Dendritic cell treated with granulocyte-macrophage colony-stimulating factor and Interleukin-4, amounts not matched to agents 40 ng/mL and 50 ng/mL, for 4 days (primary cell): ENCODE data around the gene POLDIP2.

Experiments used
- H3K27ac Mint-ChIP-seq: one replicate; pipeline ENCODE4 v1.8.0; 2022; ENCODE audit warnings: mild to moderate bottlenecking, mixed read lengths
- H3K27me3 Mint-ChIP-seq: one replicate; pipeline ENCODE4 v1.8.0; 2022; ENCODE audit warnings: mild to moderate bottlenecking, mixed read lengths
- H3K36me3 Mint-ChIP-seq: one replicate; pipeline ENCODE4 v1.8.0; 2022; ENCODE audit warnings: low read depth, mixed read lengths
- H3K4me1 Mint-ChIP-seq: one replicate; pipeline ENCODE4 v1.8.0; 2022; ENCODE audit warnings: low read depth, mixed read lengths
- H3K4me3 Mint-ChIP-seq: one replicate; pipeline ENCODE4 v1.8.0; 2022; ENCODE audit warnings: mild to moderate bottlenecking, moderate library complexity, mixed read lengths
- H3K9me3 Mint-ChIP-seq: one replicate; pipeline ENCODE4 v1.8.0; 2022; ENCODE audit warnings: mixed read lengths
- intact Hi-C: fragments of 100-400 bp; cut with micrococcal nuclease; formaldehyde crosslinking; loops from one replicate; pipeline ENCODE4 v1.15.0; 2022

The POLDIP2 gene

DNA sequence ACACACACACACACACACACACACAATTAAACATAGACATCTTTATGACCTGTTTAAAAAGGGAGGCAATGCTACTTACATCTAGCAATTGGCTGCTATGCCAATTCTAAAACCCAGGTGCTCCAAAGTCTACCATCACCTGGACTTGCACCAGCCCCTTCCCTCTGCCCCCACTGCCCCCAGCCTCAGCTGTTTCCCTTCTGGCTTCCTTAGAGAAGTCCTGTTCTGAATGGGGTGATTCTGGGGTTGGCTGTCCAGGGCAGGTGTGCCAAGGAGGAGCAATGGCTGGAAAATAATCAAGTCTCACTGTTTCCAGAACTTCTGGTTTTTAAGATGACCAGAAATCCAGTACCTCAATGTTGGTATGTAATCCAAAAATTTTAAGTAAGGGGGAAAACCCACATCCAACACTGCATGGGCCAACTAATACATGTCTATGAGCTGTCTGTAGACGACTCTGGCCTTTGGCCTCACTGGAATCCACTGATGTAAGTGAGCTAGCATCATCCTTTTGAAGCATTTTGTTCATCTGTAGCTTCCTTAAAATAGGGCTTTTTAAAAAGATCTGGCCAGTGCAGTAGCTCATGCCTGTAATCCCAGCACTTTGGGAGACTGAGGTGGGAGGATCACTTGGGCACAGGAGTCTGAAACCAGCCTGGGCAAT is 24.1 kb downstream of the POLDIP2 start:
- Mint-ChIP-seq H3K4me1 (peaks cover 49% of the 10 kb centered on the region), H3K36me3 (peaks cover 65% of the 10 kb centered on the region), H3K27ac (peak overlapping the region; percentile 76), H3K27me3 (no peaks in the 10 kb centered on the region), H3K9me3 (no peaks in the 10 kb centered on the region), H3K4me3 (no peak overlapping the region)
- intact Hi-C loops: no loop called here

DNA sequence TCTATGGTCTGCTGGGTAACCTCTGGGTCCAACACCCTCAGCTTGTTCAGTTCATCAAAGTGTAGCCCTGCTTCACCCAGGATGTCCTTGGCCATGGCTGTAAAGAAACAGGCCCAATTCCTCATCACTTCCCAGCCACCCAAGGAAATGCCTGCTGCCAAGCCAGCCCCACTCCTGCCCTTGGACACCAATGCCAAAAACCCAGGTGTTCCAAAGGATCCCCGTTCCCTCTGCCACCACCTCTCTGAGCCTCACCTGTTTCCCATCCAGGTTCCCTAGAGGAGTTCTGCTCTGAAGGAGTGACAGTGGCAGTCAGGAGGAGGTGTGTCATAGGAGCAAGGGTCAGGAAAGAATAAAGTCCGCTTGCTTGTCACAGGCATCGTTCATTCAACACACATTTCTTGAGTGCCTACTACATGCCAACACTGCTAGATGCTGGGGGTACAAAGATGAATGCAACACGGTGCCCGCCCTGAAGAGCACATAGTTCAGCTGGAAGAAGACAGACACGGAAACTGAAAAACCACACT is 25.4 kb downstream of the POLDIP2 start:
- intact Hi-C loops: no loop called here
- Mint-ChIP-seq H3K4me1 (peaks cover 36% of the 10 kb centered on the region), H3K36me3 (peaks cover 69% of the 10 kb centered on the region), H3K27me3 (no peaks in the 10 kb centered on the region), H3K4me3 (no peak overlapping the region), H3K9me3 (no peaks in the 10 kb centered on the region), H3K27ac (no peak overlapping the region)

DNA sequence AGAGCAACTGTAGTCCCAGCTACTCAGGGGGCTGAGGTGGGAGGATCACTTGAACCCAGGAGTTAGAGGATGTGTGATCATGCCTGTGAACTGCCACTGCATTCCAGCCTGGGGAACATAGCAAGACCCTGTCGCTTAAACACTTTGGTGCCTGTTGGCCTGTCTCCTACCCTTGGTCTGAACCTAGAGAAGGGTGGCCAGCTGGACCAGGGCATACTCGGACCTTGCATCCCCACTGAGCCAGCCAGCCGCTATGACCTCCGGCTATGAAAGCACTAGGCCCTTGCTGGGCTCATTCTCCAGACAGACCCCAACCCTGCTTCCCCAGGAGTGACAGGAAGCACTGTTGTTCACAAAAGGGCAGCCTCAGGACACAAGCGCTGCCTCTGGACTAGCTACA is 26.7 kb downstream of the POLDIP2 start:
- Mint-ChIP-seq H3K36me3 (peaks cover 72% of the 10 kb centered on the region), H3K9me3 (no peaks in the 10 kb centered on the region), H3K4me3 (no peak overlapping the region), H3K27me3 (no peaks in the 10 kb centered on the region), H3K27ac (no peak overlapping the region), H3K4me1 (peaks cover 33% of the 10 kb centered on the region)
- intact Hi-C loops: no loop called here

DNA sequence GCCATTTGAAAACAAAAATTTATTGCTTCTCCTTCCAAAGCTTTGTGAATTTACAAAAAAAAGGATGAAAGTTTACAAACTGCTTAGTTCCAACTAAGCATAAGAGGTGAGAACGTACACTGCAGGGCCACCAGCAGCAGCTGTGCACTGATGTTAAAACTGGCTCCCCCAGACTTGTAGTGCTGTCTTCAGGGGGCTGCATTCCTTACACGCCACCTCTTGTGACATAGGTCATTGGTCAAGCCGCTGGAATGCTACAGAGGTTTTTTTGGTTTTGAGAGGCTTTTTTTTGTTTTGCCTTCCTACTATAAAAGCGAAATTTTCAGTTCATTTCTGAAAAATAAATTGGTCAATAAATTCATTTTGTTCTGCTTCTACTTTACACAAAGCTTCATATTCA is 29.0 kb downstream of the POLDIP2 start:
- no peaks in the 10 kb centered on the region for H3K9me3 Mint-ChIP-seq
- H3K36me3 Mint-ChIP-seq: peaks cover 61% of the 10 kb centered on the region
- intact Hi-C loops: no loop called here
- no peaks in the 10 kb centered on the region for H3K27me3 Mint-ChIP-seq
- H3K27ac Mint-ChIP-seq: no peak overlapping the region
- H3K4me3 Mint-ChIP-seq: no peak overlapping the region
- peaks cover 26% of the 10 kb centered on the region for H3K4me1 Mint-ChIP-seq

DNA sequence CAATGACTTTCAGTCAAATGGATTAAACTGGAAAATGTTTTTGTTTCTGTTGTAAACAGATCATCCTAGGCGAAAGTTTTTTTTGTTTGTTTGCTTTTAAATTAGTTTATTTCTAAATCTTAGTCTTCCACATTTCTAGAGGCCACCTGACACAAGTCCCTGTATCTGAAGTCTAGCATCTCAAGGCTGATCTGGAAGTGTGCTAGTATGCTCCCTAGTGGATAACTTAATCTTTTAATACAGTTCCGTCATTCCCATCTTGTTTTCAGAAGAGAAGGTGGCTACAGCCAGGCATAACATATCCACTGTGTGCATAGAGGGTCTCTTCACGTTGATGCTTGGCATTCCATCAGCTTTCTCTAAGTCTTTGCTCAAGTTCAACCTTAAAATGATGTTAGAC is 29.6 kb downstream of the POLDIP2 start:
- intact Hi-C loops: no loop called here
- Mint-ChIP-seq H3K27me3 (no peaks in the 10 kb centered on the region), H3K27ac (no peak overlapping the region), H3K4me1 (peaks cover 20% of the 10 kb centered on the region), H3K4me3 (no peak overlapping the region), H3K36me3 (peaks cover 61% of the 10 kb centered on the region), H3K9me3 (no peaks in the 10 kb centered on the region)

DNA sequence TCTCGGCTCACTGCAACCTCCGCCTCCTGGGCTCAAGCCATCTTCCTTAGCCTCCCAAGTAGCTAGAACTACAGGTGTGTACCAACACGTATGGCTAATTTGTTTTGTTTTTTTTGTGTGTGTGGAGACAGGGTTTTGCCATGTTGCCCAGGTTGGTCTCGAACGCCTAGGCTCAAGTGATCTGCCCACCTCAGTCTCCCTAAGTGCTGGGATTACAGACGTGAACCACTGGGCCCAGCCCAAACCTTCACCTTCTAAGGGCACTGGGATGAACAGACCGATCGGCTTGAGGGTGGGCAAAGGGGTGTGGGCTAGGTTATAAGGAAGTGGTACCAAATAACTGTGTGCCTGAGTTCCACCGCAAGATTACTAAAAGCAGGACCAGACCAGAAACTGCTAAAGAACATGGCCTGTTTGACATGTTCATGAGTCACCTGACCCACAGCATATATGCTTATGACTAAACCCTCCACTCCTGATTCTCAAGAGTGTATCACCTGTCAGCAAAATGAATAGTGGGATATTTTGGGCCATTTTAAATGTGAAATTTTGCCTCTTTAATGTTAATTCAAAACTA is 30.2 kb downstream of the POLDIP2 start:
- Mint-ChIP-seq H3K27me3 (no peaks in the 10 kb centered on the region), H3K36me3 (peaks cover 58% of the 10 kb centered on the region), H3K4me1 (peaks cover 16% of the 10 kb centered on the region), H3K27ac (no peak overlapping the region), H3K4me3 (no peak overlapping the region), H3K9me3 (no peaks in the 10 kb centered on the region)
- intact Hi-C loops: no loop called here

DNA sequence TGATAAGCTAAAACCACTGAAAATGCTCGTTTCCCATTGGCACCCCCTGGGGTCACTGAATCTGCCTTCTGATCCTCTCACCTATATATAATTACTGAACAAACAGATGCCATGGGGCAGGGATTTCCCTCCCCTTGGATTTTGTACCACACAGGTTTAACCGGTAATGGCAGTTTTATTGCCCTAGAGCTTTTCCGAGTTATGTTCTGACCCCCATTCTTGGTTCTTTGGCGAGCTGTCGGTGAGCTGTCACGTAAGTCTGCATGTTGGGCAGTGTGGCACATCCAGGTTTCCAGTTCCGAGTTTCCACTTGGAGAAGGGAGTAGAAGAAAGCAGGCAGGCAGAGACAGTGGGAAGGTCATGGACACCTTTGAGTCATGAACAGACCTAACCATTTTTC is 31.2 kb downstream of the POLDIP2 start:
- H3K27me3 Mint-ChIP-seq: no peaks in the 10 kb centered on the region
- peaks cover 15% of the 10 kb centered on the region for H3K4me1 Mint-ChIP-seq
- H3K9me3 Mint-ChIP-seq: no peaks in the 10 kb centered on the region
- intact Hi-C loops: no loop called here
- no peak overlapping the region for H3K27ac Mint-ChIP-seq
- no peak overlapping the region for H3K4me3 Mint-ChIP-seq
- peaks cover 48% of the 10 kb centered on the region for H3K36me3 Mint-ChIP-seq

DNA sequence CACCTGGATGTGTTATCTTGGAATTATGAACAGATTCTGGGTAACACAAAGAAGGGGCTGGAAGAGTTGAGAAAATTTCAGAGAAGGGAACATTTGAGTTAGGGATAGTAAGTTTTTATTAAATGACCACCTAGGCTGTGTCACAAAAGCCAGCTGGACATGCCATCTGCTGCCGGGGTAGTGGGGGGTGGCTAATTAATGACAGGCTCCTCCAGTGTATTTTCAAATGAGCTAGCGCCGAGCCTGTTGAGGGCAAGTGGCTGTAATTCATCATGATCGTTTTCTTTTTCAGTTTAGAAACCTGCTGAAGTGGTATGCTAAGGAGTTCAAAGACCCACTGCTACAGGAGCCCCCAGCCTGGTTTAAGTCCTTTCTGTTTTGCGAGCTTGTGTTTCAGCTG is 32.1 kb downstream of the POLDIP2 start:
- no peaks in the 10 kb centered on the region for H3K27me3 Mint-ChIP-seq
- peaks cover 16% of the 10 kb centered on the region for H3K4me1 Mint-ChIP-seq
- H3K4me3 Mint-ChIP-seq: no peak overlapping the region
- intact Hi-C loops: no loop called here
- H3K9me3 Mint-ChIP-seq: no peaks in the 10 kb centered on the region
- peaks cover 39% of the 10 kb centered on the region for H3K36me3 Mint-ChIP-seq
- H3K27ac Mint-ChIP-seq: peak overlapping the region; percentile 22

DNA sequence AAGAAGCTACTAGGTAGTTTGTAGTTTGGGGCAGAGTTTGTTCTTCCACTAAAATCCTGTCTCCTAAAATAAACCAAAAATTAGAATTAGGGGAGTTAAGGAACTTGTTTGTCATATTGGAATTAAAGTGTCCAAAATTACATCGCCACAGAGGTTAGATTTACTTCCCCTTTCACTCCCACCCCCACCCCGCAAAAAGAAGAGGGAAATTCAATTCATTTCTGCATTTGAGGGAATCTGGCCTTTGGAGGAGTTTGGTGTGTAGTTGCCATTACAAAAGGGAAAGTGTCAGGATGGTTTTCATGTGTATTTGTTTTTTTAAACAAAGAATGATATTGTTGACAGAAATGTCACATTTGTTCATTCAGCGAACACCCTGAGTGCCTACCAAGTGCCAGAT is 32.5 kb downstream of the POLDIP2 start:
- Mint-ChIP-seq H3K27ac (peak overlapping the region; percentile 22), H3K4me3 (no peak overlapping the region), H3K27me3 (no peaks in the 10 kb centered on the region), H3K4me1 (peaks cover 20% of the 10 kb centered on the region), H3K36me3 (peaks cover 35% of the 10 kb centered on the region), H3K9me3 (no peaks in the 10 kb centered on the region)
- intact Hi-C loops: no loop called here

DNA sequence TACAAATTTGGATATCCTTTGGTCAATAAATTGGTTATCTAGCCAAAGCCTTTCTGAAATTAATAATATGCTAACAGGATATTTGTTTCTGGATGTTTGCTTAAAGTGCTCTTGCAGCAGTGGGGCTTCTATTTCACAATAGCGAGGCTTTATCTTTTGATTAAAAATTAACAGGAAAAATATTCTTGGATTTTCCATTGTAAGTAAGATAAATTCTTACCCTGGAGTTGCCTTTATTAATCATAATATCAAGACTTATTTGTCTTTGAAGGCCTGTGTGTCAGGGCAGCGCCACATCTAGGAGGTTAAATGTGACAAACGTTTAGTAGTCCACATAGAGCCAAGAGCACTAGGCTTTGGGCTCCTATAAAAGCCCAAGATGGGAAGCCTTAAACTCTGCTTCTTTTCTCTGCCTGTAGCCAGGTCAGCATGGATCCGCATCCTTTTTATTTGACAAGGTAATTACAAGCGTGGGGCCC is 33.0 kb downstream of the POLDIP2 start:
- Mint-ChIP-seq H3K4me1 (peaks cover 25% of the 10 kb centered on the region), H3K27me3 (no peaks in the 10 kb centered on the region), H3K27ac (peak overlapping the region; percentile 22), H3K36me3 (peaks cover 33% of the 10 kb centered on the region), H3K4me3 (no peak overlapping the region), H3K9me3 (no peaks in the 10 kb centered on the region)
- intact Hi-C loops: no loop called here

DNA sequence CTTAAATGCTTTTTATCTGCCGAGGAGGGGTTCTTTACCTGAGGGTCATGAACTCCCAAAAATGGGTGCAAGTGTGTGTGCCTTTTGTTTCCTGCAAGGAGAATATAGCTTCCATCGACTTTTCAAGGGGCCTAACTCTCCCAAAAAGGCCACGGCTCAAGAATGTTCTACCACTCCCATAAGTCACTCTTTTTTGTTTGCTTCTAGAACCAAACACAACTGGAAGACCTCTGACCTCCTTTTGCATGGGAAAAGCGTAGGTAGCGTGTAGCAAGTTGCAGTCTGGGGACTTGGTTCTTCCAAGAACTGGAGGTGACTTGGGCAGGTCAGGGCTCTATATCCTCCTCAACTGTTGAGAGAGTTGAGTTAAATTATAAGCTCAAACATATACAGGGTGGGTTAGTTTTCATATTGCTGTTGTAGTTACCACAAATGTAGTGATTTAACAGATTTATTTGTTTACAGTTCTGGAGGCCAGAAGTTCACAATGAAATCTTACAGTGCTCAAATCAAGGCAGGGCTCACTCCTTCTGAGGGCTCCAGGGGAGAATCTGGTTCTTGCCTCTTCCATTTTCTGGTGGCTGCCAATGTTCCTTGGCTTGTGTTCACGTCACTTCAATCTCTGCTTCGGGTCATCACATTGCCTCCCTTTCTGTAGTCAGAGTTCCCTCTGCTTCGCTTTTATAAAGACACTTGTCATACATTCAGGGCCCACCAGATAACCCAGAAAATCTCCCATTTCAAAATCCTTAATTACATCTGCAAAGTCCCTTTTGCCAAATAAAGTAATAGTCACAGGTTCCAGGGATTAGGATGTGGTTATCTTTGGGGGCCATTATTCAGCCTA is 36.9 kb downstream of the POLDIP2 start:
- no peaks in the 10 kb centered on the region for H3K9me3 Mint-ChIP-seq
- H3K36me3 Mint-ChIP-seq: peaks cover 7% of the 10 kb centered on the region
- H3K27me3 Mint-ChIP-seq: peaks cover 20% of the 10 kb centered on the region
- intact Hi-C loops: no loop called here
- H3K27ac Mint-ChIP-seq: no peak overlapping the region
- H3K4me1 Mint-ChIP-seq: peaks cover 30% of the 10 kb centered on the region
- peak overlapping the region; percentile 21 for H3K4me3 Mint-ChIP-seq

DNA sequence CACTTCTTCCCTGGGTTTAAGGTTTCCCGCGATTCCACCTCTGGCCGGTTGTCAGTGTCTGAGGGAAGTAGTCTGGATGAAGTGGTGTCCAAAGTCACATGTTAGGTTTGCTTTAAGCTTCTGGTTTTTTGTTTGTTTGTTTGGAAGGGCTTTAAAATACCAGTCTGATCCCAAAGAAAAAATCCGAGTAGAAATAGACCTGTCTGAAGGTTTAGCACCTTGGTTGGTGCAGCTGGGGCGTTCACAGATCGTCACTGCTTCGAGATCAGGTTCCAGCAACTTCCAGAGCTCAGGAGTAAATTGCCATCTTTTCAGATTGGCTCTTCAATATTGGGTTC is 37.8 kb downstream of the POLDIP2 start:
- peaks cover 7% of the 10 kb centered on the region for H3K36me3 Mint-ChIP-seq
- H3K4me3 Mint-ChIP-seq: peak overlapping the region; percentile 96
- intact Hi-C loops: loop anchor here (1.0 kb wide), 1 partner anchor 16 kb away; the partner anchor contains the start of genes IFT20 and TNFAIP1
- H3K4me1 Mint-ChIP-seq: peaks cover 22% of the 10 kb centered on the region
- H3K27me3 Mint-ChIP-seq: peaks cover 20% of the 10 kb centered on the region
- no peaks in the 10 kb centered on the region for H3K9me3 Mint-ChIP-seq
- peak overlapping the region; percentile 83 for H3K27ac Mint-ChIP-seq

DNA sequence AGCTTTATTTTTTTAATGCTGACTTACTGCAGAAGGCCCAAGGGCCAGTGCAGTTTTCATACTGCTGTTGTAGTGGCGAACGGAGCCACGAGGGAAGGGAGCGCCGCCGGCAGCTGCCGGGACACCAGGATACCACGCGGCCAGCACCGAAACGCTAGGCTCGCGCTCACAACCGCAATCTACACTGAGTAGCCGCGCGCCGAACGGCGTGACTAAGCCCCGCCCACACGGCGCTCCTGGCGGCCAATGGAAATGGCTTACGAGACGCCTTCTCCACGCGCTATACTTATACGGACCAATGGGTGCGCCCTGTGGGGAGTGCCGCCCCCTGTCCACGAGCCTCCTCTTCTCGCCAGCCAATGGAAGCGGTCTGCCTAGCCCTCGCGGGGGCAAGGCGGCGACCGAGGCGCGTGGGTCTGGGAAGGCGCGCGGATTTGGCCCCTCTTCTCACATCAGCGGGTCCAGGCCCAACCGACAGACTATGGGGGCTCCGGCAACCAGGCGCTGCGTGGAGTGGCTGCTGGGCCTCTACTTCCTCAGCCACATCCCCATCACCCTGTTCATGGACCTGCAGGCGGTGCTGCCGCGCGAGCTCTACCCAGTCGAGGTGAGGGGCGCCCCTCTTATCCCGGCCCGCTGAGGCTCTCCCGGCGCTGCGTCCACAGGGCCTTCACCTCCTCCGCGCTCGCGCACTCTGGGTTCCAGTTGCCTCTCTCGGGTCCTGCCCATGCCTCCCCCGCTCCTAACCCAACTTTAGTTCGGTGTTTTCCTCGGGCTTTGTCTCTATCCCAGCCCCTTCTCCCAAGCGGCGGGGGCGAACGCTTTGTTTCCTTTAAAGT is 38.3 kb downstream of the POLDIP2 start, which contains the start of gene TMEM97:
TMEM97 (plus strand) TSS at position 442 of the 839 bp plus-strand sequence; CDS start at position 482, 40 bp downstream.
- Mint-ChIP-seq H3K4me1 (peaks cover 22% of the 10 kb centered on the region), H3K36me3 (peaks cover 7% of the 10 kb centered on the region)
- intact Hi-C loops: loop anchor here (1.0 kb wide), 1 partner anchor 16 kb away; the partner anchor contains the start of genes IFT20 and TNFAIP1

More for the DNA sequence above, 38.3 kb downstream of the POLDIP2 start, which contains the start of gene TMEM97:
- H3K27ac Mint-ChIP-seq: peak within 1 kb of the TSS; percentile 83
- H3K9me3 Mint-ChIP-seq: no peaks in the 10 kb centered on the region
- peak within 1 kb of the TSS; percentile 96 for H3K4me3 Mint-ChIP-seq
- peaks cover 23% of the 10 kb centered on the region for H3K27me3 Mint-ChIP-seq
